PC-9 (cell line): ENCODE data around the gene OAT.

Experiments used
- CTCF ChIP-seq: fragments of 200-600 bp; sonication (generic); conservative IDR thresholded peaks from 2 replicates; pipeline ENCODE4 v1.6.1; 2017; ENCODE audit warnings: mixed run types, antibody characterized with exemption, mild to moderate bottlenecking, moderate library complexity
- EZH2 ChIP-seq: fragments of 200-600 bp; sonication (generic); IDR thresholded peaks from 2 replicates; pipeline ENCODE4 v1.8.0; 2017; ENCODE audit warnings: antibody characterized with exemption, low read depth

DNA sequence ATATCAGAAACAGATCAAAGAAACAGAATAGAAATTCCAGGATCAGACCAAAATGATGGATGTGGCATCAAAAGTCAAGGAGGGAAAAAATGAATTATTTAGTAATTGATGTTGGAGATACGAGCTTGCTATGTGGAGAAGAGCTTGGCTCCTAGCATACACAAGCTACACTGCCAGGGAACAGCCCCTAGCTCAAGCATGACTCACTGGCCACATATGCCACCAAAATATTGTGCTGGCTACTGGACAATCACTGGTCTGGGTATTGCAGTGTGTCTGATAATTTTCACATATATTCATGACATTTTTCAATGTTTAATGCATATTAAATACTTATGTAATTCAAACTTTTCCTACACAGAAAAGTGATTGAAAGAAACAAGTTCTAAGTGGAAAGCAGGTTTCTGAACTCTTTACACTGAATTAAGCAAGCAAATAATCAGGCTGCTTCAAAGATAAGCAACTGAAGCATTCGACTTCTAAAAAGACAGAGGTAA is 59.3 kb downstream of the OAT start:
- TF ChIP-seq CTCF, result no peak
- TF ChIP-seq EZH2, result no peak
